ENCODE results near the gene P2RY8. TPM values are rescaled to one million over a fixed set of nuclear protein-coding genes. Genes with fewer than 3 reads are reported as not detected.

P2RY8 gene
- total RNA-seq, 1 donor: not detected

GRCh38 chrX:1511829-1512228 lies 25.2 kb downstream of the P2RY8 start:
- no peak overlapping the region for H3K4me3 ChIP-seq (ENCODE audit: low read depth, low read length)
- no peak for DNase-seq (ENCODE audit: low read depth)
- no peak for TF ChIP-seq CTCF (IDR thresholded peaks at IDR 0.05; ENCODE audit: insufficient read depth, low read length)

DNA sequence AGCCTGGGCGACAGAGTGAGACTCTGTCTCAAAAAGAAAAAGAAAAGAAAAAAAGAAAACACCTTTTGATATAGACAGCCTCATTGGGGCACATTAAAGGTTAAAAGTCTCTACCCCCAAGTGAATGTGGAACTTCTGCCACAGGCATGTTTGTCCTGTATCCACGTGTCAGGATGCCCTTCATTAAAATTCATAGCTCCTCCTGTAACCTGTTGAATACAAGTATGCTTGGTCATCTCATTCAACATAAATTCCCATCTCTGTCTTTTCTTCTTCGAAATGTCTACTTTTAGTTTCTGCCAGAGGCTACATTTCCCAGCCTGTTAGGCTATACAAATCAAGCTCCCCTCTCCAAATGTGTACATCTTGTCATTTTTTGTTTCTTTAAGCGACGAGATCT lies 25.8 kb downstream of the P2RY8 start:
- no peak for DNase-seq (ENCODE audit: low read depth)
- TF ChIP-seq CTCF (IDR thresholded peaks at IDR 0.05; ENCODE audit: insufficient read depth, low read length): no peak
- H3K4me3 ChIP-seq (ENCODE audit: low read depth, low read length): no peak overlapping the region

GRCh38 chrX:1507511-1508463 lies 29.2 kb downstream of the P2RY8 start:
- H3K4me3 ChIP-seq (ENCODE audit: low read depth, low read length): no peak overlapping the region
- TF ChIP-seq CTCF (IDR thresholded peaks at IDR 0.05; ENCODE audit: insufficient read depth, low read length): no peak
- no peak for DNase-seq (ENCODE audit: low read depth)

GRCh38 chrX:1506916-1507315 lies 30.1 kb downstream of the P2RY8 start:
- no peak overlapping the region for H3K4me3 ChIP-seq (ENCODE audit: low read depth, low read length)
- DNase-seq (ENCODE audit: low read depth): no peak
- TF ChIP-seq CTCF (IDR thresholded peaks at IDR 0.05; ENCODE audit: insufficient read depth, low read length): no peak

- no peak for DNase-seq (ENCODE audit: low read depth)
- no peak overlapping the region for H3K4me3 ChIP-seq (ENCODE audit: low read depth, low read length)
- TF ChIP-seq CTCF (IDR thresholded peaks at IDR 0.05; ENCODE audit: insufficient read depth, low read length): no peak
Observed at GRCh38 chrX:1502853-1503252, 34.1 kb downstream of the P2RY8 start.

DNA sequence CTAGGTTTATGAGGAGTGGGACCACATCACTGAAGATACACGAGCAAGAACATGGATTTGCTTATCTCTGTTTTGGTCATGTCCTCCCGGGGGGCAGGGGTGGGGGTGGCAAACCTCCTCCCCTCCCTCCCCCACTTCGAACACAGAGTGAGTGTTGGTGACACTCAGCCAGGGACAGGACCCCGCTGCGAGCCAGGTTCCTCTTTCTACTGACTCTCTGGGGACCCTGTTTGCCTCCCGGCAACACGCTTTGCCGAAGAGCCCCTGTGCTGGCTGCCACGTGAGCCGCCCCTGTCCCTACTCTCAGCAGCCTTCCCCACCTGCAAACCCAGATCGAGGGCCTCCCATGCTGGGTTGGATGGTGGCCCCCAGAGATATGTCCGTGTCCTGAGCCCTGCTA lies 34.7 kb downstream of the P2RY8 start:
- H3K4me3 ChIP-seq (ENCODE audit: low read depth, low read length): no peak overlapping the region
- DNase-seq (ENCODE audit: low read depth): no peak
- TF ChIP-seq CTCF (IDR thresholded peaks at IDR 0.05; ENCODE audit: insufficient read depth, low read length): no peak
